22Rv1 (cell line): ENCODE results near the gene OR11H7.
"Not testable (repeated sequence)": the region's sequence is repeated elsewhere in the genome, so short reads cannot be mapped to it uniquely, and the experiment has no call there.

Experiments
- H3K27ac ChIP-seq: fragments of 450-650 bp; 2 replicates; pipeline ENCODE4 v1.5.1; 2017
- CTCF ChIP-seq: fragments of 450-650 bp; IDR thresholded peaks from 2 replicates; pipeline ENCODE4 v1.5.1; 2017; ENCODE audit warnings: mild to moderate bottlenecking
- ZFX ChIP-seq: fragments of 450-650 bp; IDR thresholded peaks from 2 replicates; pipeline ENCODE4 v1.6.1; 2017; ENCODE audit warnings: antibody characterized with exemption, borderline replicate concordance

OR11H7 gene

GRCh38 chr14:20215196-20215595 is 13.6 kb upstream of the OR11H7 start:
- no peak overlapping the region for H3K27ac ChIP-seq
- TF ChIP-seq ZFX (no peak), CTCF (no peak)

GRCh38 chr14:20219033-20219432 is 9.7 kb upstream of the OR11H7 start:
- TF ChIP-seq ZFX, result no peak
- no peak for TF ChIP-seq CTCF
- no peak overlapping the region for H3K27ac ChIP-seq

GRCh38 chr14:20223410-20223809 is 5.4 kb upstream of the OR11H7 start, which contains the start of gene OR11H6:
TSS of gene OR11H6 (plus strand) at chr14:20223710. CDS start at chr14:20223710, 0 bp downstream.
- TF ChIP-seq CTCF (no peak), ZFX (no peak)
- no peak within 1 kb of the TSS for H3K27ac ChIP-seq

GRCh38 chr14:20235415-20235814 is 6.6 kb downstream of the OR11H7 start:
- H3K27ac ChIP-seq, result not testable (repeated sequence)

- H3K27ac ChIP-seq, result no peak overlapping the region
- TF ChIP-seq ZFX (no peak), CTCF (peak; percentile 82)
Measured at GRCh38 chr14:20247646-20248246, 19.0 kb downstream of the OR11H7 start.

GRCh38 chr14:20262642-20263128 is 33.9 kb downstream of the OR11H7 start:
- TF ChIP-seq ZFX (no peak), CTCF (no peak)
- H3K27ac ChIP-seq, result no peak overlapping the region

GRCh38 chr14:20264361-20264760 is 35.6 kb downstream of the OR11H7 start:
- not testable (repeated sequence) for H3K27ac ChIP-seq

GRCh38 chr14:20274062-20274461 is 45.3 kb downstream of the OR11H7 start:
- H3K27ac ChIP-seq, result no peak overlapping the region
- TF ChIP-seq CTCF, result no peak
- TF ChIP-seq ZFX, result no peak
